ENCODE measurements around the gene CCM2.

GRCh38 chr7:45104844-45105587 lies 105.0 kb downstream of the CCM2 start:
- TF ChIP-seq EZH2 (IDR thresholded peaks at IDR 0.05; ENCODE audit: insufficient read depth, low read length) (no peak), CTCF (IDR thresholded peaks at IDR 0.05; ENCODE audit: insufficient read depth, low read depth, low read length) (no peak)

All from astrocyte (in vitro differentiated cells and primary cell).